GM18907 (cell line): Measurements from ENCODE around the gene OR1K1.
"Not testable (repeated sequence)": the region's sequence is repeated elsewhere in the genome, so short reads cannot be mapped to it uniquely, and the experiment has no call there.

Source experiments
- ATAC-seq: cut with Tn5 transposase; IDR thresholded peaks from one replicate; pipeline ENCODE4 v1.9.1; 2021; ENCODE audit warnings: mild to moderate bottlenecking, moderate library complexity; ENCODE audit not compliant: unreplicated experiment

The OR1K1 gene

DNA sequence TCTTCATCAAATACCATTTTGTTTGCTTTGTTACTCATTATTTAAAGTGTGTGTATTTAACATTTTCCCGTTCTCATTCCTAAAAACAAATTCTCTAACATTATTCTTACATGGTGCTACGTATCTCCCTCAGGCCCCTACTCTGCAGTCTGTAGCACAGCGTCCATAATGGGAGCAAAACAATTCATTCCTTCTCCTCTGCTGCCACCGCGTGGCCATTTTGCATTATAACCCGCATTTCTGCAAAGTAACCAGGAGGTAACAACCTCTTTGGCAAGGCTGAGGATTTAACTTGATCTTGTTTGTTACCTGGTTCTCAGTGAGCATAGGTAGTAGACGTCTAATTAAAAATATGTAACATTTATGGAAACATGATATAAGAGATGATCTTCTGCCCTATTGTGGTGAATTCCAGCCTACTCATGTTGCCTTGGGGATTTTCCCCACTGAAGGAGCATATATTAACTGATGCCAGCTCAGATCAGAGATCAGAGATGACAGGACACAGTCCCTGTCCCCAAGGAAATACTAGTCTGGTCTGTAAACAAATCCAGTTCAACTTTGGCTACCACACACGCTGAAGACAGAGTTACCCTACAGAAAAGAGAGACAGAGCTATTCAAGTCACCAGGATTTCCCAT is 10.5 kb downstream of the OR1K1 start:
- peak; percentile 83 for ATAC-seq

DNA sequence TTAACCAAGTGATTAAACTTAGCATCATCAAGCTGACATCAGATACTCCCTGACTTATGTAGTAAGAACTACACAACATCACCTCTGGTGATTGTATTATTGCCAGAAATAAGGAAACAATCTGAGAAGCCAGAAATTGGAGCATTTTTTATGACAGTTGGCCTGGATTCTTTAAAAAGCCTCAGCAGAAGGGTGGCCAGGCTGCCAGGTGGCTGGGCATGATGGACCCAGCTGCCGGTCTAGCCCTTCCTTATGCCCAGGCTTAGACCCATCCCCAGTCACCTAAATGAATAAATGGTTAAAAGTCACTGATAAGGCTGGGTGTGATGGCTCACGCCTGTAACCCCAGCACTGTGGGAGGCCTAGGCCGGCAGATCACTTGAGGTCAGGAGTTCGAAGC is 12.8 kb downstream of the OR1K1 start:
- ATAC-seq = no peak

DNA sequence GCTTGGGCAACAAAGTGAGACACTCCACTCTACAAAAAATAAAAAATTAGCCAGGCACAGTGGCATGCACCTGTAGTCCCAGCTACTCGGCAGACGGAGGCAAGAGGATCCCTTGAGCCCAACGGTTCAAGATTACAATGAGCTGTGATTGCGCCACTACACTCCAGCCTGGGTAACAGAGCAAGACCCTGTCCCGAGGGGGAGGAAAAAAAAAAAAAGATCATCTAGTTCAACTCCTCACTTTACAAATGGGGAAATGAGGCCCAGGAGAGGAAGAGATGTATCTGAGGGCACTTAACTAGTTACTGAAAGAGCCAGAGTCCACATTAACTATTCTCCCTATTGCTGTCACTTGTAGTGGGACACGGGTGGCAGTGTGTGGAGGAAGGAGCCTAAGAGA is 14.6 kb downstream of the OR1K1 start:
- ATAC-seq = no peak

DNA sequence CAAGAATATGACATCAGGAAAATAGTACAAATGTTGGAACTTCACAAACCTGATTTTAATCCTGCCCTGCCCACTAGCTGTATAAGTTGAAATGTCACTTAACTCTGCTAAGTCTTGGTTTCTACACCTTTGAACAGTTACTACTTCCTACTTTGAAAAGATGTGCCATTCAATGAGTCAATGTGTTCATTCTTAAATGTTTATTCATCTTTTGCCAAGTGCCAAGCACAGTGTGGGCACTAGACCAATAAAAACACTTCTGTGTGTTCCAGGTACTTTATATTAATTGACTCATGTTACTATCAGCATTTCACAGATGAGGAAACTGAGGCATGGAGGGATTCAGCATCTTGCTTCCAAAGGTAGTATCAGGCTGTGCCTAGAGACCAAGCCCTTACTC is 15.6 kb downstream of the OR1K1 start:
- ATAC-seq = no peak

DNA sequence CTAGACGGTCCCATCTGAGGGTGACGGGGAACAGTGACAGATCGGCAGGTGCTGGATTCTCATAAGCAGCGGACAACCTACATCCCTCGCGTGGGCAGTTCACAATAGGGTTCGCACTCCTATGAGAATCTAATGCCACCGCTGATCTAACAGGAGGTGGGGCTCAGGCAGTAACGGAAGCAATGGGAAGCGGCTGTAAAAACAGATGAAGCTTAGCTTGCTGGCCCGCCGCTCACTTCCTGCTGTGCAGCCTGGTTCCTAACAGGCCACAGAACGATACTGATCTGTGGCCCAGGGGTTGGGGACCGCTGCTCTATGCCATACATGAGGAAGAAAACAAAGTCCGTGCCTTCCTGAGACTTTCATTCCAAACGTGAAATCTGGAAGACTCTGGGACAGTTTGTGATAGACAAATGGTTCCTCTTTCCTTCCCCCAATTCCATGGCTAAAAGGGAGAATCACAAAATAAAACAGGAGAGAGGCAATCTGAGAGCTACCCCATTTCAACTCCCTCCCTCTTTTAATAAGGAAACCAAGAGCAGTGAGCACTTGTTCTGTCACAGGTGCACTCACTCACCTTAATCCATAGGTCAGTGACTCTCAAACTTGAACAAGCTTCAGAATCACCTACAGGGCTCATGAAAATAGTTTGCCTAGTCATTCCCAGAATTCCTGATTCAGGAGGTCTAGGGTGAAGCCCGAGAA is 16.4 kb downstream of the OR1K1 start:
- ATAC-seq = no peak

DNA sequence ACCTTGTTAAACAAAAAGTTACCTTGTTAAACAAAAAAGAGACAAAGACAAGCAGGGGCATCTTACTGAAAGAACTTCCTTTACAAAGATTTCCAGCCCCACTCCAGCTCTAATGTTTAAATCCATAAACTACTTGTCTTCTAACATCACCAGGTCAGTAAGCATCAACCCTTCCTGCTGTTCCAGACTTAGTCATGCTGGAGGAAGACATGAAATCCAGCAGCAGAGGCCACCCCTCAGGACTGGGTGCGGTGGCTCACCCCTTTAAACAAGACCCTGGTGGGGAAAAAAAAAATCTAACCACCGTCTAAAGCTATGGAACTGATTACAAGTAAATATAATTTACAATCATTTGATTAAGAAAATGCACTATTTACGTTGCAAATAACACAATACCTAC is 19.4 kb downstream of the OR1K1 start:
- ATAC-seq = no peak

DNA sequence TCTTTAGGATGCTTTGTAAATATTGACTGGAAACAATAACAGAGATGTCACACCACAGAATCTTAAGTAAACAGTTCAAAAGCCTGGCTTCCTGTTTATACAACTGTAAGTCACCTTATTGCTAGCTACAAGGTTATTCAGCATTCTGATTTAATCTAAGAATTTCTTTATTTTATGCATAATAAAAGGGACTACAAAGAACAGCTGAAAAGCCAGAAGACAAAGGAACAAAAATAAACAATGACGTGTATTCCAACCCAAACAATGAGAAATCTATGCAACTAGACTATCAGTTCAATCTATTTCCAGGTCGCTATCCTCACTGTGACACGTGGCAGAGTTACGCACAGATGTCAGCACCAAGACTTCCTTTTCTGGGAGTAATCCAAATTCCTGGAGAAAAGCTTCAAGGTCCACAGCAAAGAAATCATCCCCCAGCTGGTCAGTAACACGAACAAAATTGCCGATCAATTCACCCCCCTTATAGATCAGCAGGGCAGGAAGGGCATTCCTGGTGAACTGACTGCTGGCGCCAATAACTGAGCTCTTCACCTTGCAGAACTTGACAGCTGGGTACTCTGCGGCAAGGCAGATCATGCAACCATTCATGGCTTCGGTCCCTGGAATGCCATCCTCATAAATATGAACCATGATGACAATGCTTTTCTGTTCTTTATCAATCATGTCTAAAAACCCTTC is 20.0 kb downstream of the OR1K1 start:
- ATAC-seq = no peak

DNA sequence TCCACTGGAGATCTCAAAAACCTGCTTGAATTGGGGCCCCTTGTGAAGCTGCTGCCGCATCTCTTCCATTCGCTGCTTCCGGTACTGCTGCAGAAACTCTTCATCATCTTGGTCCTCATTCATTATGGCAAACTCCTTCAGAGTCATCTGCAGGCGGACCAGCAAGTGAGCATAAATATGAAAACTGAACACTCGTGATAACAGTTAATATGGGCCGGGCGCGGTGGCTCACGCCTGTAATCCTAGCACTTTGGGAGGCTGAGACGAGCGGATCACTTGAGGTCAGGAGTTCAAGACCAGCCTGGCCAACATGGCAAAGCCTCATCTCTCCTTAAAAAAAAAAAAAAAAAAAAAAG is 20.5 kb downstream of the OR1K1 start:
- no peak for ATAC-seq

DNA sequence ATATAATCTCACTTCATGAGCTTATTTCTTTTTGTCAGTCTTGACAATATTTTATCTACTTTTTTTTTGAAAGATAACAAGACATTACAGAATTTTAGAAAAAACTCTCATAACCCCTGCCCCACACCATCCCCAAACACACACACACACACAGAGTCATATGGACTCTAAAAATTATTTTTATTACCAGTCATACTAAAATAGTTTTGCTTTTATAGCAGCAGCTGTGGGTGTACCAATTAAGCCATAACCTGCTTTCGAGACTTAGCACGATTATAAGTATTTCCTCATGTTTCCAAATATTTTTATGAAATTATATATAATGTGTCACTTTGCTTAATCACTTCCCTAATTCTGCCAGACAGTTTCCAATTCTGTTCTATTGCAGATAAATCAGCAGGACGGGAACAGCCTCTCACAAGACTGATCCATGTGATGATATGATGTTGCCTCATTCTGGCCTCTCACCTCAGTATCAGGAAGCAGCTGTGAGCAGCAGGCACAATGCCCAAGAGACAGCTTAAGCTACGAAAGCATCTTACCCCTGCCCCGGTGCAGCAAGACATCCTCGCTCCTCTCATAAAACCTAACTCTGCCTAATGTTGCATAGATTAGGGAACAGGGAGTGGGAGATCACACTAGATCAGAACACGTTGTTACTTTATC is 21.5 kb downstream of the OR1K1 start:
- no peak for ATAC-seq

DNA sequence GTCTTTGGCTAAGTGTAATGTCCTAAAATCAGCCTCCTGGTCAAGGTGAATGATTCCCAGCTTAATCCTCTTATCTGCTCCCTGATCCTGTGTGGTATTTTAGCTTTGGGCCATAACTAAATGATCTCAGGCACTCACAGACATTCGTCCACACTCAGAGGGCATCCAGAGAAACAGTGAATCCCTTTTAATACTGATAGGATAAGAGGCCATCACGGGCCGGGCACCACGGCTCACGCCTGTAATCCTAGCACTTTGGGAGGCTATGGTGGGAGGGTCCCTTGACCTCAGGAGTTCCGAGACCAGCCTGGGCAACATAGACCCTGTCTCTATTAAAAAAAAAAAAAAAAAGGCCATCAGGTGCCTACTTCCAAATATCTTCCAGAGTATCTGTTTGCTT is 22.1 kb downstream of the OR1K1 start:
- no peak for ATAC-seq

DNA sequence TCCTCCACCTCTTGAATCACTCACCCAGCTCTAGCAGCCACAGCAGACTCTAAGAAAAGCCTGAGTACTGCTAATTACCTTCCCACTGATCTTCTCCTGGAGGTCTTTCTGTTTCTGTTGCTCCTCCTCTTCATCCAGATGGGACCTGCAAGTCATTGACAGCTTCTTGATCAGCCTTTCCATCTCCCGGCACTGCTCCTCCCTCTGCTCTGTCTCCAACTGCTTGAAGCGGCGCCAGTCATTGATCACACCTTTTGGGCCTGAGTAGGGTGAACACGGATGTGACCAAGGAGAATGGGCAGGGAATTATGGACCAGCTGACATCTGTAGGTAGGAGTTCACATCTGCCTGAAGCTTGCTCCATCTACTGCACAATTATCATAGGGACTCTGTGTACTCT is 23.0 kb downstream of the OR1K1 start:
- ATAC-seq = no peak

DNA sequence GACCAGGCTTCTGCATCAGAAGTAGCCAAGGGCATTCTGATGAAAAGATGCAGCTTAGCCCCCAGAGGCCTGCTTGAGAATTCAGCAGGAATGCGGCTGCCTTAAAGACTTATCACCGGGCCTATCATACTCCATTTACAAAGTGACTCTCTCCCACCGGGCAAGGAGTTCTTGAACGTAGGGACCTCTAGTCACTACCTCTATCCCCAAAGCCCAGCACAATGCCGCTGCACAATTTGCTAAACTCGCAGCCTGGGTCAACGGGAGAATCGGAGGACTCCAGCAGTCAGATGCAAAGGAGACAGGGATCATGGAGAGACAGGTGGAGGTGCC is 27.8 kb downstream of the OR1K1 start:
- ATAC-seq = peak; percentile 10

DNA sequence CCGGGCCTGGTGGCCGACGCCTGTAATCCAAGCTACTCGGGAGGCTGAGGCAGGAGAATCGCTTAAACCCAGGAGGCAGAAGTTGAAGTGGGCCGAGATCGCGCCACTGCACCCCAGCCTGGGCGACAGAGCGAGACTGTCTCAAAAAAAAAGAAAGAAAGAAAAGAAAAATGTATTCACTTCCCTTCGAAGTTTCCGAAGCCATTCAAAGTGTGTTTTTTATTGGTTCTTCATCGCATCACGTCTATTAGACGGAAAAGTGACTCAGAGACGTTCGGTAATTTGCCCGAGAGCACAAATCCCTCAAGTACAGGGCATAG is 29.0 kb downstream of the OR1K1 start:
- not testable (repeated sequence) for ATAC-seq

DNA sequence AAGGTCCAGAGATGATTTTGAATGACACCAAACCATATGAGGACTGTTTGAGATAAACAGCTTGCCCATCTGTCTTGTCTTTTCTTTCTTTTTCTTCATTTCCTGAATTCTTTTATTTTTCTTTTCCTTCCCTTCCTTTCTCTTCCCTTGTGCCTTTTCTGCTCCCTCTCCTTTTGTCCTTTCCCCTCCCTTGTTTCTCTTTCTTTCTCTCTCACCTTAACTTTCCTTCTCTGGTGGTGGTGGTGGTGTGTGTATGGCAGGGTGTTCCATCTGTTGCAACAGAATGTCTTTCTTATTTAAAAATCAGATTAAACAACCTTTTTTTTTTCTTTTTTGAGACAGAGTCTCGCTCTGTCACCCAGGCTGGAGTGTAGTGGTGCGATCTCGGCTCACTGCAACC is 32.3 kb downstream of the OR1K1 start:
- ATAC-seq = no peak

DNA sequence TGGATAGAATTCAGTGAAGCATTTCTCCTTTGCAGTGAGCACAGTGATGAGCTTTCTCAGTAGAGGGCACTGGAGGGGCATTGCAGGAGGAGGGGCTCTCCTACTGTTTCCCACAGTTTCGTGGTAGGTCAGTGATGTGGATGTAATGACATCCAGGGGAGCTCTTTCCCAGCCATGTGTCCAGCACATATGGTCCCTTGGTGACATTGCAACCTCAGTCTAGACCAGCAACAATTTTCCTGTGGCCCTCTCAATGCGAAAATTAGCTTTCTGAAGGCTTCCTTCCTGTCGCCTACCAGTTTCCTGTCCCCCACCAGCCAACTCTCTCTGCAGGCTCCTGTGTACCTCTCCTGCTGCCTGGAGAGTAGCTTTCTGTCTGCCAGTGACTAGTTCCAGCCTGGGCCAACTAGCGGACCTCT is 35.4 kb downstream of the OR1K1 start:
- ATAC-seq = no peak

DNA sequence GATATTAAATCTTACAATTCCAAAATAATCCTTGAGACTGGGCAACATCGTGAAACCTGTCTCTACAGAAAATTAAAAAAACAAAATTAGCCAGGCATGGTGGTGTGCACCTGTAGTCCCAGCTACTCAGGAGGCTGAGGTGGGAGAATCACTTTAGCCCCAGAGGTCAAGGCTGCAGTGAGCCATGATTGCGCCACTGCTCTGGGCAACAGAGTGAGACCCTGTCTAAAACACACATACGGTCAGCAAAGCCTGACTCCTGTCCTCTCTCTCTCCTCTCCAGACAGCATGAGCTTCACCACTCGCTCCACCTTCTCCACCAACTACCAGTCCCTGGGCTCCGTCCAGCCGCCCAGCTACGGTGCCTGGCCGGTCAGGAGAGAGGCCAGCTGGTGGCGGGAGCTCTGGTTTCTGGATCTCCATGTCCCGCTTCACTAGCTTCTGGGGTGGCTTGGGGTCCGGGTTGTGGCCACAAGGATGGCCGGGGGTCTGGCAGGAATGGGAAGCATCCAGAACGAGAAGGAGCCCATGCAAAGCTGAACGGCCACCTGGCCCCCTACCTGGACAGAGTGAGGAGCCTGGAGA is 37.4 kb downstream of the OR1K1 start:
- no peak for ATAC-seq

DNA sequence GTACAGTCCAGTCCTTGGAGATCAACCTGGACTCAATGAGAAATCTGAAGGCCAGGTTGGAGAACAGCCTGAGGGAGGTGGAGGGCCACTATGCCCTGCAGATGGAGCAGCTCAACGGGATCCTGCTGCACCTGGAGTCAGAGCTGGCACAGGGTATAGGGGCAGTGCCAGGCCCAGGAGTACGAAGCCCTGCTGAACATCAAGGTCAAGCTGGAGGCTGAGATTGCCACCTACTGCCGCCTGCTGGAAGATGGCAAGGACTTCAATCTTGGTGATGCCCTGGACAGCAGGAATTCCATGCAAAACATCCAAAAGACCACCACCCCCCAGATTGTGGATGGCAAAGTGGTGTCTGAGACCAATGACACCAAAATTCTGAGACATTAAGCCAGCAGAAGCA is 38.5 kb downstream of the OR1K1 start:
- not testable (repeated sequence) for ATAC-seq

DNA sequence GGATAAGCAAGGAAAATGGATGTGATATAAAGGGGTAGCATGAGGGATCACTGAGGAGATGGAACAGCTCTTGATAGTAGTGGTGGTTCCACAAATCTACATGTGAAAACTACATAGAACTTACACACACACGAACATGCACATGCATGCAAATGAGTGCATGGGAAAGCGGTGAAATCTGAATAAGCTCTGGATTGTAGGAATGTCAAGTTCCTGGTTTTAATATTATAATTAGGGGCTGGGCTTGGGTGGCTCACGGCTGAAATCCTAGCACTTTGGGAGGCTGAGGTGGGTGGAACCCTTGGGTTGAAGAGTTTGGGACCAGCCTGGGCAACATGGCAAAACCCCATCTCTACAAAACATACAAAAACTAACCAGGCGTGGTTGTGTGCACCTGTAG is 41.6 kb downstream of the OR1K1 start:
- ATAC-seq = no peak

DNA sequence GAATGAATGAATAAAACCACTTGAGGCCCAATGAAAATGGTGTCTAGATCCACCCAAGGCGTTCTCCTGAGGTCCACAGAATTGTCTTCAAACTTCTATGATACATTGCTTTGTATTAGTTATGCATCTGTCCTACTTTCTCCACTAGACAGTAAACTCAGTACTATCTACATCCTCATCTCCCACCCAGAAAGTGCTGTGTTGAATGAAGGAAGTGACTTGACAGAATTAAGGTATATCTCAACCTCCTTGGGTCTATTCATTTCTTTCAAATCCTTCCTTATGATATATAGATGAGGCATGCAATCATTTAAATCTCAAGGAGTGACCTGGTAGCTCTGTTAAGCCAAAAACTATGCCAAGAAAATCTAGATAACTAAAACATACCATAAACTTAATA is 44.2 kb downstream of the OR1K1 start:
- ATAC-seq = no peak

DNA sequence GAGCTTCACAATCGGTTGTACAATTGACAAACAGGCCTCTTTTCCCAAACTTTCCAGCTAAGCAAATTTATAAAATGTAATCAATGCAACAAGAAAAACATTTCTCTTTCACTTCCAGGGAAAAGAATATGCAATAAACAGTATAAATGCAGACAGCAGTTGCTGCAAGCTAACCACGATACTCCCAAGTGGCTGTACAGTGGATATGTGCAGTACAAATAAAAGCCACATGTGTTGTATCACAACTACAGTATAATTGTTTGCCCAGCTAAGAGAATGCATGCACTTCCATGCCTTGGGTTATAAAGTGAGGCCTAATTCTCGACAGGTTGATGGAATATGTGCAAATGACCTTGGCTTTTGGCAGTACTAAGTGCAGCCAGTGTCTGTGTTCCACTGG is 45.2 kb downstream of the OR1K1 start:
- no peak for ATAC-seq

DNA sequence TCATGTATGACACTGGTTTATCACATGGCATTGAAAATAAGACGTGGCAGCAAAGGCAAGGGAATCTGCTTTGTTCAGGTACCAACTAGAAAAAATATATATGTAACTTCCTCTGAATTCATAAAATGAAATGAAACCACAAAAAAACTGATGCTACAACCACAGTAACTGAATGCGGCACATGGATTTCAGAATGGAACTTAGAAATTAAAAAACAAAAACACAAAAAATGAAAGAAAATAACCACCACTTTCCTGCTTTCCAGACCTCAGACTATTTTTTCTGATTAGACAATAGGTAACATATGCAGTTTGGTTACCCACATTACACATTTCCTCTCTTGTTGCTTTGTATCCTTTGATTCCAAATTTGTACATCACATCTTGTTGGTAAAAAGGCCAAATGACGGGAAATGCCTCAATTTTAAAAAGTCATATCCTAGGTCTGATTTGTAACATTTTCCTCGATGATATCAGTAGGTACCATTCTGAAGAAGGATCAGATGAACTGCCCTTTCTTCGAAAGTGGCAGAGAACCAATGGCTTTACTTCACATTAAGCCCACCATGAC is 46.5 kb downstream of the OR1K1 start:
- no peak for ATAC-seq
